HG03521 (cell line): Measurements from ENCODE around the gene CD300LF.

Source experiments
- ATAC-seq: cut with Tn5 transposase; IDR thresholded peaks from one replicate; pipeline ENCODE4 v1.9.1; 2021; ENCODE audit warnings: mild to moderate bottlenecking, moderate library complexity; ENCODE audit not compliant: unreplicated experiment

Gene CD300LF

DNA sequence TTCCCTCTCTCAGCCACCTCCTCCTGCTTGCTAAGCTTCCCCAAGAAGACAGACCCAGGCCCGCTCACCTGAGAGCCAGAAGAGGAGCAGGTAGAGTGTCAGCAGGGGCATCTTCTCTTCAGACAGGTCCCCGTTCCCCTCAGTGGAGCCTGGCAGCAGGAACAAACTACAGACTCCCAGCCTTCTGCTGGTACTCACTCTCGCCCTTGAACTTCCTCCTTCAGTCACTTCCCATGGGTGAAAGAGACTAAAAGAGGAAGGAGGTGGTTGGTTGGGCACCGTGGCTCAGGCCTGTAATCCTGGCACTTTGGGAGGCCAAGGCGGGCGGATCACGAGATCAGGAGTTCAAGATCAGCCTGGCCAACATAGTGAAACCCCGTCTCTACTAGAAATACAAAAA is at the start of gene CD300LF:
Gene CD300LF (minus strand): TSS at position 168 of the 400 bp plus-strand sequence. CDS start 57 bp downstream, at position 111.
- ATAC-seq, result no peak

GRCh38 chr17:74761931-74762330 is 49.2 kb upstream of the CD300LF start:
- no peak for ATAC-seq

DNA sequence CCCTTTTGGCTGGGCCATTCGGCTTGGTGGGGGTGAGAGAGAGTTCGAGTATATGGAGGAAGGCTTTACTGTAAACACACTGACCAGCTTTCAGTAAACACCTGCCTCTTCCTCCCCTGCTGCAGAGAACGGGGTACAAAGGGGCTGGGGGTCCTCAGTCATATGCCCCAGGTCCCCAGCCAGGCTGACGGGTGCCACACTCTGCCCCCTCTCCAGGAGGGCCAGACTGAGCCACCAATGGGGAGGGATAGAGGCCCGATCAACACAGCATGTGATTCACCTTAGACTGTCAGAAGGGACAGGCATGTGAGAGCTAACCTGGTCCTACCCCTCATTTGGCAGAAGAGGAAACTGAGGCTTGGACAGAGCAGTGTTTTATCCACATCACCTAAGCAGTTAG is 48.7 kb upstream of the CD300LF start:
- ATAC-seq, result no peak

- ATAC-seq, result no peak
Measured at GRCh38 chr17:74760404-74761105, 47.8 kb upstream of the CD300LF start.

DNA sequence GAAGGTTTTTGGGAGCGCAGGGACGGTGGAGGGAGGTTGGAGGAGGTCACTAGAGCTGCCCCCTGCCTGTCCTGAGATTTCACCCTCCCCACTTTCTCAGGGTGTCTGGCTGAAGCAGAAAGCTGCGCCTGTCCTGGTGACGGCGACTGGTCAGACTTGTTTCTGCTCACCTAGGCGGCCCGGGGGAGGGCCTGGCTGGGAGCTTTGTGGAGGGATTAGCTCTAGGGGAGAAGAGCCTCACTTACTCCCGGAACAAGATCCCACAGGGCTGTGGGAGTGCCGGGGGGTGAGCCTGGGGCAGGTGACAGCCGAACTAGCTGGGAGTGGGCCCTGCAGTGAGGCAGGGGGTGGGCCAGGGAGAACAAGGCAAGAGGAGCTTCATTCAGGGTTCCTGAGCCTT is 47.2 kb upstream of the CD300LF start:
- no peak for ATAC-seq

- no peak for ATAC-seq
Measured at GRCh38 chr17:74759243-74759801, 46.6 kb upstream of the CD300LF start.

DNA sequence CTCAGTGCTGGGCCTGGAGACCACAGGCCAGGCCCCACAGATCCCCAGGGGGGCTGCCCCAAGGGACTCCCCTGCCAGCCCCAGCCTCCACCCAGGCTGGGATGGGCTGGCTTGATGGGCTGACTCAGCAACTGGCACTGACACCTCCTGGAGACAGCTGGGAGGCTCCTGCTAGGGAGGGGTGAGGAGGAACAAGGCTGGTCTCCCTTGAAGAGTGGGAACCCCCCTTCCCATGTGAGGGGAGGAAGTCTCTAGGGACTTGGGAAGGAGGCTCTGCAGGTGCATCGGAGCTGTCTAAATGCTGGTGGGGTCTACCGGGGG is 46.1 kb upstream of the CD300LF start:
- ATAC-seq, result no peak

GRCh38 chr17:74757931-74758847 is 45.5 kb upstream of the CD300LF start:
- ATAC-seq, result no peak

DNA sequence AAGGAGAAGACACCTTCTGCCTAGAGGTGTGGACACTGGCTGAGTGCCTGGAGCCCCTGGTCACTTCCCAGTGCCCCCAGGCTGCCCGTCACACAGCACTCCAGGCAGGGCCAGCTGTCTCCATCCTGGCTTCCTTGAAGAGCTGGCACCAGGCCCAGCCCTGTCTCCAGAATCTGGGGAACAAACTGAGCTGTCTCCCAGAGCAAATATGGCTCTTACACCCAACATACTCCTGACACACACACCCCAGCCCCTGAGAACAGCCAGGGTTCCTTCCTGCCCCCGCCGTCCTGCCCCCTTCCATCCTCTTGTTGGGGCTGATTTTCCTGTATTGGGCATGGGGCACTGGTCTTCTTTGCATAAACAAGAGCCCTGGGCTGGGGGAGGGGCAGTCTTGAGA is 44.8 kb upstream of the CD300LF start:
- no peak for ATAC-seq

DNA sequence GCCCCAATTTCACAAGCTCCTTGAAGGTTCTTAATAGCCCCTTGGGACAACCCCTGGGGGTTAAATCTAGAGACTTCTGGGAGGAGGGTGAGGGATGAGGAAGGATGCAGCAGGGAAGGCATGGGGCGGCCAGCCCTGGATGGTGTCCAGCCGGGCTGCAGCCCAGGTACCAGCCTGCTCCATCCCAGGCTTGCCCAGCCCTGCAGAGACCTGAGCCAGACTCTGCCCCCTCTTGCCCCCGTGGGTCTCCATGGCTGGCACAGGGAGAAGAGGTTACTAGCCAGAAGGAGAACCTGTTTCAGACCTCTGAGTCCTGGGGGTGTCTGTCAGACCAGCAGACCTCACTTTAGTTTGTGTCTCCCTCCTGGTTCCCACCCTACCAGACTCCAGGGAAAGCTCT is 44.2 kb upstream of the CD300LF start:
- ATAC-seq, result no peak

GRCh38 chr17:74755533-74755932 is 42.8 kb upstream of the CD300LF start:
- no peak for ATAC-seq

GRCh38 chr17:74754832-74755231 is 42.1 kb upstream of the CD300LF start:
- ATAC-seq, result no peak

- no peak for ATAC-seq
Measured at GRCh38 chr17:74752822-74753401, 40.2 kb upstream of the CD300LF start.

DNA sequence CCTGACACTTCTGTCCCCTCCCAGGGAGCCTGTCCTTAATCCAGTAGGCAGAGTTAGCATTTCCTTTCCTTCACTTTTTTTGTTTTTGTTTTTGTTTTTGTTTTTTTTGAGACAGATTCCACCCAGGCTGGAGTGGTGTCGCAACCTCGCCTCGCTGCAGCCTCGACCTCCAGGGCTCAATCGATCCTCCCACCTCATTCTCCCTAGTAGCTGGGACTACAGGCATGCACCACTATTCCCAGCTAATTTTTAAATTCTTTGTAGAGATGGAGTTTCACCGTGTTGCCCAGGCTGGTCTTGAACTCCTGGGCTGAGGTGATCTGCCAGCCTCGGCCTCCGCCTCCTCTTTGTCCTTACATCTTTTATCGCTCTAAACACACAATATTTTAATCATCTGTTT is 39.7 kb upstream of the CD300LF start:
- ATAC-seq, result no peak

- ATAC-seq, result no peak
Measured at GRCh38 chr17:74750327-74751069, 37.8 kb upstream of the CD300LF start.

GRCh38 chr17:74750039-74750326 is 37.3 kb upstream of the CD300LF start:
- no peak for ATAC-seq

- ATAC-seq, result peak; percentile 5
Measured at GRCh38 chr17:74749279-74750038, 36.7 kb upstream of the CD300LF start.

DNA sequence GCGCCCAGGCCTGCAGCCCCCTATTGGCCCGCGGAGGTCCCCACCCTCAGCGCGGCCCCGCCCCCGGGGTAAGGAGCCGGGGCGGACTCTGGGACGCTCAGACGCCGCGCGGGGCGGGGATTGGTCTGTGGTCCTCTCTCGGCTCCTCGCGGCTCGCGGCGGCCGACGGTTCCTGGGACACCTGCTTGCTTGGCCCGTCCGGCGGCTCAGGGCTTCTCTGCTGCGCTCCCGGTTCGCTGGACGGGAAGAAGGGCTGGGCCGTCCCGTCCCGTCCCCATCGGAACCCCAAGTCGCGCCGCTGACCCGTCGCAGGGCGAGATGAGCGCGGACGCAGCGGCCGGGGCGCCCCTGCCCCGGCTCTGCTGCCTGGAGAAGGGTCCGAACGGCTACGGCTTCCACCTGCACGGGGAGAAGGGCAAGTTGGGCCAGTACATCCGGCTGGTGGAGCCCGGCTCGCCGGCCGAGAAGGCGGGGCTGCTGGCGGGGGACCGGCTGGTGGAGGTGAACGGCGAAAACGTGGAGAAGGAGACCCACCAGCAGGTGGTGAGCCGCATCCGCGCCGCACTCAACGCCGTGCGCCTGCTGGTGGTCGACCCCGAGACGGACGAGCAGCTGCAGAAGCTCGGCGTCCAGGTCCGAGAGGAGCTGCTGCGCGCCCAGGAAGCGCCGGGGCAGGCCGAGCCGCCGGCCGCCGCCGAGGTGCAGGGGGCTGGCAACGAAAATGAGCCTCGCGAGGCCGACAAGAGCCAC is 36.0 kb upstream of the CD300LF start, which contains the start of gene NHERF1:
Gene NHERF1 (plus strand): TSS at position 100 of the 750 bp plus-strand sequence. CDS start 219 bp downstream, at position 319.
- ATAC-seq, result peak; percentile 11

GRCh38 chr17:74748279-74748528 is 35.5 kb upstream of the CD300LF start:
- peak; percentile 88 for ATAC-seq

DNA sequence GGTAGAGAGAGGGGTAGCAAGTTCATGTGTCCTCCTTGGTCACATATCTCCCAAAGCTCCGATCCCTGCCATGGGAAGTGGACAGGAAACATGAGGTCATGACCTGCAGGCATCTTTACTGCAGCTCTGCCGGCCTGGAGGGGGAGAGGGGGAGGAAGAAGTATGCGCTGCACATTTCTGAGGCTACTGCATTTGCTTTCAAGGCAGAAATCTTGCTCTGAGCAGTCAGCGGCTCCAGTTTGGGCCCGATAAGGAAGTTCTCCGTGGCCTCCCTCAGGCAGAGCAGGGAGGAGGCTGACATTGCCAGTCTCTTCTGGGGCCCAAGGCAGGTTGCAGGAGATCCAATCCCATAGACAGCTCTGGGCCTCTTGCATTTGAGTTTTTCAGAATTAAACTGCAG is 34.2 kb upstream of the CD300LF start:
- no peak for ATAC-seq
